Fibroblast of the conjunctiva (primary cell): ENCODE results near the gene VTN.
"Not testable (repeated sequence)": the region's sequence is repeated elsewhere in the genome, so short reads cannot be mapped to it uniquely, and the experiment has no call there.

Experiments
- DNase-seq: peaks from one replicate; pipeline ENCODE4 v3.0.0-alpha.2; 2010; ENCODE audit warnings: low read depth

Gene VTN

DNA sequence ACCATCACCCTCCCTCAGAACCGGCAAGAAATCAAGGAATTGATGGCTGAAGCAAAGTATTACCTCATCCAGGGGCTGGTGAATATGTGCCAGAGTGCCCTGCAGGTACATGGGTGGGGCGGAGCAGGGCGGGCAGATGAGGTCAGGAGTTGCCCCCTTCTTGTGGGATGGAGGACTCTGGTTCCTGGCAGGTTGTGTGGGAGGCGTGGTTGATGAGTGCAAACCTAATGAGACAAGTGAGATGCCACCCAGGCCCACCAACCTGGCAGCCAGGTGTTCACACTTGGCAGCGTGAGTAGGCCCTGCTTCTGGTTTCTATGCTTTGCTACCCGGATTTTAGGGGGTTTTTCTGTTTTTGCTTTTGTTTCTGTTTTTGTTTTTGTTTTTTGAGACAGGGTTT, 29.7 kb downstream of the VTN start:
- DNase-seq = no peak

DNA sequence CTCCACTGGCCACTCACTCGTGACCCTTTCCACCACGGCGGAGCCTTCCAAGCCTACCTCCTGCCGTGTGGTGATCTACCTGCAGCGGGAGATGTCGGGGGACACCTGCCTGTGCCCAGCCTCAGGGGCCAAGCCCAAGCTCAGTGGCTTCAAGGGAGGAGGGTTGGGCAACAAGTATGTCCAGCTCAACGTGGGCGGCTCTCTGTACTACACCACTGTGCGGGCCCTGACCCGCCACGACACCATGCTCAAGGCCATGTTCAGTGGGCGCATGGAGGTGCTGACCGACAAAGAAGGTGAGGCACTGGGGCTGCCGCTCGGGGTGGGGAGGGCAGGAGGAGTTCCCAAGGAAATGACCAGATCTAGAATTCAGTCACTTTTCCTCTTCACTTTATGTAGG, 30.7 kb downstream of the VTN start:
- DNase-seq = no peak

DNA sequence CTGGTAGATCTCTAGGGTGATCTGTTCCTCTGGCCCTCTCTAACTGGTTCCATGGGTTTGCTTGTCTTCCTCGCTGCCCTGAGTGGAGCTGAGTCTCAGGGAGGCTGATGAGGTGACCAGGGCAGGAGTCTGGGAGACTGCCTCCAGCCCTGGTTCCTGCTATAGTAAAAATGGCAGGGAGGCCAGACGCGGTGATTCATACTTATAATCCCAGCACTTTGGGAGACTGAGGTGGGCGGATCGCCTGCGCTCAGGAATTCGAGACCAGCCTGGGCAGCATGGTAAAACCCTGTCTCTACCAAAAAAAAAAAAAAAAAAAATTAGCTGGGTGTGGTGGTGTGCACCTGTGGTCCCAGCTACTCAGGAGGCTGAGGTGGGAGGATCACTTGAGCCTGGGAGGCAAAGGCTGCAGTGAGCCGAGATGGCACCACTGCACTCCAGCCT, 31.3 kb downstream of the VTN start:
- not testable (repeated sequence) for DNase-seq

- no peak for DNase-seq
These were observed 31.9 kb downstream of the VTN start for GRCh38 chr17:28338056-28338768.

GRCh38 chr17:28335959-28336871, 33.9 kb downstream of the VTN start:
- DNase-seq = peak; percentile 14

DNA sequence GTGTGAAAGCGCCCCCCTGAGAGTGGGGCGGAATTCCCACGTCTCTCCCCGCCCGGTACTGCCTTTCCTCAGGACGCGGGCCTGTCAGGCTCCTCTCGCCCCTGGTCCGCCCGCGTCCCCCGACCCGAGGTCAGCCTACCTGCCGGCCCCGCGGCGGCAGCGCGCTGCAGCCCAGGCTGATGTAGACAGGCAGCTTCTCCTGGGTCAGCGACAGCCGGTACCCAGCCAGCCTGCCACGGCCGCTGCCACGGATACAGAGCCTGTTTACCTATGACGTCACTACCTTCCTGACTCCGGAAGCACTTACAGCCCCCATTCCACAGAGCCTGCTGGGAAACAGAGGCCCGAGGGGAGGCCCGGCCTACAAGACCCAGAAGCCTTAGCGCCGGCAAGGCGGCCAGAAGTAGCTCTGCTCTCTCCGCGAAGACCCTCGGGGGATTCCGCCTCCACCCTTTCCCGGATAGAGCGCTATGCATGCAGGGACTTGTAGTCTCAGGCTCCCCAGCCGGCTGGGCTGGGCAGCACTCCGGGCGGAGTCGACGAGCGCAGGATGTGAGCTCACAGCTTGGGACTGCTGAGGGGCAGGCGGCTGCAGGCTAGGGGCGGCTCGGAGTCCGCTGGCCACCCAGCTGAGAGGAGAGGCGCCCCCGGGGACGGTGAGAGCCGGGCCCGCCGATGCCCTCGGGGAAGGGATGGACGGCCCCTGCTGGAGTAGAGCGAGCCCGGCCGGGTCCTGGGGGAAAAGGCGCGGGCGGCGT, 34.7 kb downstream of the VTN start, which contains the start of the genes IFT20 and TNFAIP1:
Gene IFT20, minus strand, starts transcription at position 272 of the 758 bp plus-strand sequence. CDS start 3,487 bp downstream, outside the sequence.
Gene TNFAIP1, plus strand, starts transcription at position 561 of the 758 bp plus-strand sequence. CDS start 3,761 bp downstream, outside the sequence.
- DNase-seq = peak; percentile 100

DNA sequence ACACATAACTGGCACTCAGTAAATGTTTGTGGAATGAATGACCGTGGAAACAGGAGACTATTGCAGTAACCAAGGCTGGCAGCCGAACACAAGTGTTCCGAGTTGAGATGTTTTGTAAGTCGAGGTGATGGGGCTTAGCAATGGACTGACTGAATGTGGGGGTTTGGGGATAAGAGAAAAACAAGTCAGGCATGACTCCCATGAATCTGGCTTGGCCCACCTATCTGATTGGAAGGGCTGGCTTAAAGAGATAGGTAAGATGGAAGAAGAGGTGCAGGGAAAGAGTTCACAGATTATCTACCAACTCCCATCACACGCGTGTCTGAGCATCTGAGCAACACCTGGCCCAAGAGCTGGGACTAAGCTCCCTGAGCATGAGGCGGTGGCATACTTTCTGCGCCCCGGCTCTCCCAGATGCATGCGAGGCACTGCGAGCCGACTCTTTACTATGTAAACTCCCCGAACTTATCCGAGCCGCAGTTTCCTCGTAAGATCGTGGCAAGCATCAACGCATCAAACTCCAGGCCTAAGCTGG, 35.4 kb downstream of the VTN start:
- DNase-seq = peak; percentile 14

GRCh38 chr17:28334171-28334570, 35.9 kb downstream of the VTN start:
- DNase-seq = no peak

DNA sequence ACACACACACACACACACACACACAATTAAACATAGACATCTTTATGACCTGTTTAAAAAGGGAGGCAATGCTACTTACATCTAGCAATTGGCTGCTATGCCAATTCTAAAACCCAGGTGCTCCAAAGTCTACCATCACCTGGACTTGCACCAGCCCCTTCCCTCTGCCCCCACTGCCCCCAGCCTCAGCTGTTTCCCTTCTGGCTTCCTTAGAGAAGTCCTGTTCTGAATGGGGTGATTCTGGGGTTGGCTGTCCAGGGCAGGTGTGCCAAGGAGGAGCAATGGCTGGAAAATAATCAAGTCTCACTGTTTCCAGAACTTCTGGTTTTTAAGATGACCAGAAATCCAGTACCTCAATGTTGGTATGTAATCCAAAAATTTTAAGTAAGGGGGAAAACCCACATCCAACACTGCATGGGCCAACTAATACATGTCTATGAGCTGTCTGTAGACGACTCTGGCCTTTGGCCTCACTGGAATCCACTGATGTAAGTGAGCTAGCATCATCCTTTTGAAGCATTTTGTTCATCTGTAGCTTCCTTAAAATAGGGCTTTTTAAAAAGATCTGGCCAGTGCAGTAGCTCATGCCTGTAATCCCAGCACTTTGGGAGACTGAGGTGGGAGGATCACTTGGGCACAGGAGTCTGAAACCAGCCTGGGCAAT, 36.9 kb downstream of the VTN start:
- no peak for DNase-seq

GRCh38 chr17:28331891-28332420, 38.2 kb downstream of the VTN start:
- no peak for DNase-seq

GRCh38 chr17:28330671-28331070, 39.4 kb downstream of the VTN start:
- no peak for DNase-seq

- DNase-seq = no peak
These were observed 41.8 kb downstream of the VTN start for GRCh38 chr17:28328325-28328724.

DNA sequence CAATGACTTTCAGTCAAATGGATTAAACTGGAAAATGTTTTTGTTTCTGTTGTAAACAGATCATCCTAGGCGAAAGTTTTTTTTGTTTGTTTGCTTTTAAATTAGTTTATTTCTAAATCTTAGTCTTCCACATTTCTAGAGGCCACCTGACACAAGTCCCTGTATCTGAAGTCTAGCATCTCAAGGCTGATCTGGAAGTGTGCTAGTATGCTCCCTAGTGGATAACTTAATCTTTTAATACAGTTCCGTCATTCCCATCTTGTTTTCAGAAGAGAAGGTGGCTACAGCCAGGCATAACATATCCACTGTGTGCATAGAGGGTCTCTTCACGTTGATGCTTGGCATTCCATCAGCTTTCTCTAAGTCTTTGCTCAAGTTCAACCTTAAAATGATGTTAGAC, 42.4 kb downstream of the VTN start:
- DNase-seq = peak; percentile 14

DNA sequence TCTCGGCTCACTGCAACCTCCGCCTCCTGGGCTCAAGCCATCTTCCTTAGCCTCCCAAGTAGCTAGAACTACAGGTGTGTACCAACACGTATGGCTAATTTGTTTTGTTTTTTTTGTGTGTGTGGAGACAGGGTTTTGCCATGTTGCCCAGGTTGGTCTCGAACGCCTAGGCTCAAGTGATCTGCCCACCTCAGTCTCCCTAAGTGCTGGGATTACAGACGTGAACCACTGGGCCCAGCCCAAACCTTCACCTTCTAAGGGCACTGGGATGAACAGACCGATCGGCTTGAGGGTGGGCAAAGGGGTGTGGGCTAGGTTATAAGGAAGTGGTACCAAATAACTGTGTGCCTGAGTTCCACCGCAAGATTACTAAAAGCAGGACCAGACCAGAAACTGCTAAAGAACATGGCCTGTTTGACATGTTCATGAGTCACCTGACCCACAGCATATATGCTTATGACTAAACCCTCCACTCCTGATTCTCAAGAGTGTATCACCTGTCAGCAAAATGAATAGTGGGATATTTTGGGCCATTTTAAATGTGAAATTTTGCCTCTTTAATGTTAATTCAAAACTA, 43.0 kb downstream of the VTN start:
- DNase-seq = no peak

- DNase-seq = no peak
These were observed 44.0 kb downstream of the VTN start for GRCh38 chr17:28326114-28326513.

DNA sequence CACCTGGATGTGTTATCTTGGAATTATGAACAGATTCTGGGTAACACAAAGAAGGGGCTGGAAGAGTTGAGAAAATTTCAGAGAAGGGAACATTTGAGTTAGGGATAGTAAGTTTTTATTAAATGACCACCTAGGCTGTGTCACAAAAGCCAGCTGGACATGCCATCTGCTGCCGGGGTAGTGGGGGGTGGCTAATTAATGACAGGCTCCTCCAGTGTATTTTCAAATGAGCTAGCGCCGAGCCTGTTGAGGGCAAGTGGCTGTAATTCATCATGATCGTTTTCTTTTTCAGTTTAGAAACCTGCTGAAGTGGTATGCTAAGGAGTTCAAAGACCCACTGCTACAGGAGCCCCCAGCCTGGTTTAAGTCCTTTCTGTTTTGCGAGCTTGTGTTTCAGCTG, 44.9 kb downstream of the VTN start:
- DNase-seq = no peak

GRCh38 chr17:28324781-28325180, 45.3 kb downstream of the VTN start:
- DNase-seq = no peak

DNA sequence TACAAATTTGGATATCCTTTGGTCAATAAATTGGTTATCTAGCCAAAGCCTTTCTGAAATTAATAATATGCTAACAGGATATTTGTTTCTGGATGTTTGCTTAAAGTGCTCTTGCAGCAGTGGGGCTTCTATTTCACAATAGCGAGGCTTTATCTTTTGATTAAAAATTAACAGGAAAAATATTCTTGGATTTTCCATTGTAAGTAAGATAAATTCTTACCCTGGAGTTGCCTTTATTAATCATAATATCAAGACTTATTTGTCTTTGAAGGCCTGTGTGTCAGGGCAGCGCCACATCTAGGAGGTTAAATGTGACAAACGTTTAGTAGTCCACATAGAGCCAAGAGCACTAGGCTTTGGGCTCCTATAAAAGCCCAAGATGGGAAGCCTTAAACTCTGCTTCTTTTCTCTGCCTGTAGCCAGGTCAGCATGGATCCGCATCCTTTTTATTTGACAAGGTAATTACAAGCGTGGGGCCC, 45.8 kb downstream of the VTN start:
- DNase-seq = no peak

DNA sequence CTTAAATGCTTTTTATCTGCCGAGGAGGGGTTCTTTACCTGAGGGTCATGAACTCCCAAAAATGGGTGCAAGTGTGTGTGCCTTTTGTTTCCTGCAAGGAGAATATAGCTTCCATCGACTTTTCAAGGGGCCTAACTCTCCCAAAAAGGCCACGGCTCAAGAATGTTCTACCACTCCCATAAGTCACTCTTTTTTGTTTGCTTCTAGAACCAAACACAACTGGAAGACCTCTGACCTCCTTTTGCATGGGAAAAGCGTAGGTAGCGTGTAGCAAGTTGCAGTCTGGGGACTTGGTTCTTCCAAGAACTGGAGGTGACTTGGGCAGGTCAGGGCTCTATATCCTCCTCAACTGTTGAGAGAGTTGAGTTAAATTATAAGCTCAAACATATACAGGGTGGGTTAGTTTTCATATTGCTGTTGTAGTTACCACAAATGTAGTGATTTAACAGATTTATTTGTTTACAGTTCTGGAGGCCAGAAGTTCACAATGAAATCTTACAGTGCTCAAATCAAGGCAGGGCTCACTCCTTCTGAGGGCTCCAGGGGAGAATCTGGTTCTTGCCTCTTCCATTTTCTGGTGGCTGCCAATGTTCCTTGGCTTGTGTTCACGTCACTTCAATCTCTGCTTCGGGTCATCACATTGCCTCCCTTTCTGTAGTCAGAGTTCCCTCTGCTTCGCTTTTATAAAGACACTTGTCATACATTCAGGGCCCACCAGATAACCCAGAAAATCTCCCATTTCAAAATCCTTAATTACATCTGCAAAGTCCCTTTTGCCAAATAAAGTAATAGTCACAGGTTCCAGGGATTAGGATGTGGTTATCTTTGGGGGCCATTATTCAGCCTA, 49.7 kb downstream of the VTN start:
- no peak for DNase-seq

GRCh38 chr17:28319598-28319935, 50.5 kb downstream of the VTN start:
- DNase-seq = no peak
